ENCODE data around the gene ATF6B. TPM values are rescaled to one million over a fixed set of nuclear protein-coding genes. Genes with fewer than 3 reads are reported as not detected.

Gene ATF6B
- total RNA-seq, 1 donor, result 17.3 TPM

DNA sequence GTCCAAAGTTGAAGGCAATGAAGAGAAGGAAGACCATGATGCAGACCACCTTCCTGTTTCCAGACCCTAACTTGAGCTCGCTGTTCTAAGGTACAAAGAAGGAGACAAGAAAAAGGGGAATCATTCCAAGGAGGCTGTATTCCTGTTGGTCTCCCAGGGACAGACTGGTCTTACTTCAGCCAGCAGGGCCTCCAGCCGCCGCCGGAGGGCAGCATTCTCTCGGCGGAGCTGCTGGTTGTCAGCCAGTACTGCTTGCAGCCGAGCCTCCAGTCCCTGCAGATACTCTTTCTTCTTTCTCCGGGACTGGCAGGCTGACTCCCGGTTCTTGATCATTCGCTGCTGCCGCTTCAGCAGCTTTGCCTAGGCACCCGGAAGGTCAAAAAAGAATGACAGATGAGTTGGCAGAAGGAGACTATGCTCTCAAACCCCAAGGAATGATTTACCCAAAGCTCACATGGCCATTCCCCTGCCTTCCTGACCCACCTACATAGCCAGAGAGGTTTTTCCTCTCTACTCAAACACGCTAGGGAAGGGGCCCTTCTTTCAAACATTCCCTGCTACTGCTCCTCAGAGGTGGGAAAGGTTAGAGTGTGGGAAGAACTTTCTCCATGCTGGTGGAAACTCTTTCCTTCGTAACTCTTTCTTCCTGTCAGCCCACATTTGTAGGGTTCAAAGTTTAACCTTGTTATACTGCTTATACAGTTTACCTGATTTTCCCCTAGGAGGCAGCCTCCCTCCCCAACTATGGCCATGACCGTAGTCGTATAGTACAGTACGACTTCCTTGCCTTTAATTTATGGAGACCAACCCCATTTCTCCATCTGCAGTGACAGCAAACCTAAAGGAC is 9.0 kb downstream of the ATF6B start:
- peak; percentile 88 for DNase-seq (ENCODE audit: low read depth)
- no peak overlapping the region for H3K4me3 ChIP-seq (ENCODE audit: low read depth, low read length)
- TF ChIP-seq, protein P1, sequence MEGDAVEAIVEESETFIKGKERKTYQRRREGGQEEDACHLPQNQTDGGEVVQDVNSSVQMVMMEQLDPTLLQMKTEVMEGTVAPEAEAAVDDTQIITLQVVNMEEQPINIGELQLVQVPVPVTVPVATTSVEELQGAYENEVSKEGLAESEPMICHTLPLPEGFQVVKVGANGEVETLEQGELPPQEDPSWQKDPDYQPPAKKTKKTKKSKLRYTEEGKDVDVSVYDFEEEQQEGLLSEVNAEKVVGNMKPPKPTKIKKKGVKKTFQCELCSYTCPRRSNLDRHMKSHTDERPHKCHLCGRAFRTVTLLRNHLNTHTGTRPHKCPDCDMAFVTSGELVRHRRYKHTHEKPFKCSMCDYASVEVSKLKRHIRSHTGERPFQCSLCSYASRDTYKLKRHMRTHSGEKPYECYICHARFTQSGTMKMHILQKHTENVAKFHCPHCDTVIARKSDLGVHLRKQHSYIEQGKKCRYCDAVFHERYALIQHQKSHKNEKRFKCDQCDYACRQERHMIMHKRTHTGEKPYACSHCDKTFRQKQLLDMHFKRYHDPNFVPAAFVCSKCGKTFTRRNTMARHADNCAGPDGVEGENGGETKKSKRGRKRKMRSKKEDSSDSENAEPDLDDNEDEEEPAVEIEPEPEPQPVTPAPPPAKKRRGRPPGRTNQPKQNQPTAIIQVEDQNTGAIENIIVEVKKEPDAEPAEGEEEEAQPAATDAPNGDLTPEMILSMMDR (IDR thresholded peaks at IDR 0.05; ENCODE audit: insufficient read depth, low read depth, low read length), result peak; percentile 97

DNA sequence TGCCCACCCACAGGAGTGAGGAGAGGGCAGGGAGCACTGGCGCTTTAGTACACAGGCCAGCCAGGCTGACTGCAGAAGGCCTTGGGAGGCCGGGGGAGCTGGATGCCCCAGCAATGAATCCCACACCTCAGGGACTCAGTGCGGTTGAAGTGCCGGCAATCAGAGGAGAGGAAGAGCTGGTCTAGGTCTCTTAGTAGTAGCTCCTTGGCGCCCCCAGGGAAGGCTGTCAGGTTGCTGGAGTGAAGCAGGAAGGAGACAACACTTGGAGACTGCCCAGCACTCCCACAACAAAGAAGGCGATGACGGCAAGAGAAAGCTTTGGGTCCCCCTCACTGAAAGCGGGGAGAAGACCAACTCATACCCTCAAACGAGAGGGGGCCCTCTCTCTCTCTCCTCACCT is 10.6 kb downstream of the ATF6B start:
- H3K4me3 ChIP-seq (ENCODE audit: low read depth, low read length), result no peak overlapping the region
- no peak for DNase-seq (ENCODE audit: low read depth)
- TF ChIP-seq, protein P1 (IDR thresholded peaks at IDR 0.05; ENCODE audit: insufficient read depth, low read depth, low read length), result no peak

DNA sequence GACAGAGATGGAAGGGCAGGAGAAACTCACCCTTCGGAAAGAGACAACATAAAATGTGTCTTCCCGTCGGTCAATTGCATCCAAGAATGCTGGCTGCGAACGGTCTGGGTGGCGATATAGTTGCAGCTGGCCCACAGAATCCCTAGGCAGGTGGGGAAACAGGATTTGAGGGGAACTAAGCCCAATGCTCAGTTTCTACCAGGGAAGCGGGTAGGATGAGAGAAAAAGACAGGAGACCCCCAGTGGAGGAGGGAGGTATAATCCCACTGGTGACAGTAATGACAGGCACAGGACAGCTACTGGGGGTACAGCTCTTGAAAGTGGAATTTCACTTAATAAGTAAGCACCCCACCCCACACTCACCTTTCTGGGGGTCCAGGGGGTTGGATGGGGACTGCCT is 11.4 kb downstream of the ATF6B start:
- TF ChIP-seq, protein P1 (IDR thresholded peaks at IDR 0.05; ENCODE audit: insufficient read depth, low read depth, low read length), result peak; percentile 56
- DNase-seq (ENCODE audit: low read depth), result no peak

DNA sequence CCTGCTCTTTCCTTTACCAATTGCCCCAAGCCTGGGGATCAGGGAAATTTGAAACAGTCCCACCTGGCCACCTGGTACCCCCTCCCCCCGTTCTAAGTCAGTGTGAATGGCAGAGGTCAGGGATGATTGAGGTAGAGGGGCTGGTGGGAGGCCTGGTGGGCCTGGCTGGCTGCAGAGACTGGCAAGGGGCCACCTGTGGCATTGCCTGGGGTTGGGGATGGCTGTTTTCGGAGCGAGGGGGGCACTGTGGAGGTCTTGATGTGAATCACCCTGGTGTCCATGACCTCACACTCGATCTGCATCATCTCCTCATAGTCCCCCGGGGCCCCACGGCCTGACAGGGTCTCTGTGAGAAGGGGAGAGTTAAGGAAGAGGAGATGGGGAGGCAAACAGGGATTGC is 12.4 kb downstream of the ATF6B start:
- no peak overlapping the region for H3K4me3 ChIP-seq (ENCODE audit: low read depth, low read length)
- no peak for DNase-seq (ENCODE audit: low read depth)
- TF ChIP-seq, protein P1 (IDR thresholded peaks at IDR 0.05; ENCODE audit: insufficient read depth, low read depth, low read length), result no peak

More for the DNA sequence above, 11.4 kb downstream of the ATF6B start:
- no peak overlapping the region for H3K4me3 ChIP-seq (ENCODE audit: low read depth, low read length)

DNA sequence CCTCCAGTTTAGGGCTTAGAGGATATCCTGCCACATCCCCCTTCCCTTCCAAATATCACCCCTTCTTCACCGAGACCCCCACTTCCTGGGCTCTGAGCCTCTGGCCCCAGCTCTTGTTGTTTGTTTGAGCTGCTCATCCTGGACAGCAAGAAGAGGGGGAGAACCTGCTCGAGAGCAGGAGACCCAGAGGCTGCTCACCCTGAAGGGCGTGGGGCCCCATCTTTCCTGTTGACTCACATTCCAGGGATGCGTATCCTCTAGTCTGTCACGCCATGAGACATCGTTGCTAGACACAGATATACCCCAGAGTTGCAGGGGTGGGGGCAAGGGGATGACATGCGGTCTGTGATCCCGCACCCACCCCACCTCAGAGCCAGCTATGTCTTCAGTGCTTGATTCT is 13.2 kb downstream of the ATF6B start:
- TF ChIP-seq, protein P1 (IDR thresholded peaks at IDR 0.05; ENCODE audit: insufficient read depth, low read depth, low read length), result no peak
- peak; percentile 63 for DNase-seq (ENCODE audit: low read depth)
- no peak overlapping the region for H3K4me3 ChIP-seq (ENCODE audit: low read depth, low read length)

DNA sequence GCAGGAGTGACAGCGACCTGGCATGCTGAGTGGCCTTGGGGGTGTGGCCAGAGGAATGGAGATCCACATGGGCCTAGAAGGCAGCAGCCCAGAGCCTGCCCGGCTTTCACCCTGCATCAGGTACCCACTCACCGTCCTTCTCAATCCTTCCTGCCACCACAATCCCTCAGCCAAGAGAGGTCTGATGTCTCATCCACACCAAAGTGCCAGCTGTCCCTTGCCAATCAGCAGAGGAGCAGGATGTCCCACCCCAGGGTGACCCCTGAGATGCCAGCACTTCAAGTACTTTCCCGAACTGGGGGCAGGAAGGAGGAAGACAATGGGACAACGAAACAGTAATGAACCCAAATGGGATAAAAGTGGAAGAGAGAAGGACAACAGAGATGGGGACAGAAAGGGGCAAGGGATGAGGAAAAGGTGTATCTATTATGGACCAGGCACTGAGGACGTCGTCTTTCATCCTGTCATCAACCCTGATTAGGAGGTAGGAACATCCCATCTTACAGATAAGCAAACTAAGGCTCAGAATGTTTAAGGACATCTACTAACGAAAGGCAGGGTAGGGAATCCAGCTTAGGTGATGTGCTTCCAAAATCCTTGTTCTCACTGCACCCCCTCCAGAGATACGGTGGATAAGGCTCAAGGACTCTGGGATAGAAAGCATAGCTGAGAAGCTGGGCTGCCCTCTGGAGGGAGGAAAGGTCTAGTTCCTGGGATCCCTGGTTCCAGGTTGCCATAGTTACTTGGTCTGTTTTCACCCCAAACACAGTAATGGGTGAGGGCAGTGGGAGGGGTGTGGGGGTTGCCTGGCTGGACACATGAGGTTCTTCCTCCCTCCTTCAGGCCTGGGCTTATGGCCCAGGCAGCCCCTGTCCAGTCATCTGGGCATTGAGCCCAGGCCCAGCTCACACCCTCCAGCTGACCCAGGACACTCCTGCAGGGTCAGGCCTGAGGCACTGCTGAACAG is 14.4 kb downstream of the ATF6B start:
- DNase-seq (ENCODE audit: low read depth), result peak; percentile 98
- H3K4me3 ChIP-seq (ENCODE audit: low read depth, low read length), result no peak overlapping the region
- TF ChIP-seq, protein P1 (IDR thresholded peaks at IDR 0.05; ENCODE audit: insufficient read depth, low read depth, low read length), result peak; percentile 68

All from fibroblast of villous mesenchyme (primary cell).